Left lung (tissue), 10 donors: ENCODE measurements around the gene ATP13A1. TPM values are rescaled to one million over a fixed set of nuclear protein-coding genes. Genes with fewer than 3 reads are reported as not detected.

Experiments used
- ATAC-seq: fragments of 200-7000 bp; cut with Tn5 transposase; one replicate; pipeline ENCODE4 v1.9.1; 2020; ENCODE audit warnings: moderate library complexity
- DNase-seq, 4 donors: peaks; one replicate each; pipeline ENCODE4 v3.0.0-alpha.2; 2013 to 2020
- H3K27ac ChIP-seq, 2 donors: fragments of 200-600 bp; sonication (generic) in 1 of 2; one replicate each; pipeline versions ENCODE4 v1.5.0 to v1.8.0; 2020 to 2021
- H3K27me3 ChIP-seq, 2 donors: fragments of 200-600 bp; sonication (generic) in 1 of 2; one replicate each; pipeline versions ENCODE4 v1.5.0 to v1.8.0; 2020 to 2021
- H3K36me3 ChIP-seq, 2 donors: fragments of 200-600 bp; sonication (generic) in 1 of 2; one replicate each; pipeline versions ENCODE4 v1.5.0 to v1.8.0; 2020 to 2021
- H3K4me1 ChIP-seq, 2 donors: fragments of 200-600 bp; one replicate each; pipeline ENCODE4 v1.8.0; 2021
- H3K4me3 ChIP-seq, 2 donors: fragments of 200-600 bp; sonication (generic) in 1 of 2; one replicate each; pipeline versions ENCODE4 v1.5.0 to v1.8.0; 2020 to 2021; ENCODE audit warnings: mild to moderate bottlenecking in 1 of 2
- H3K9me3 ChIP-seq, 2 donors: fragments of 200-600 bp; sonication (generic) in 1 of 2; one replicate each; pipeline versions ENCODE4 v1.5.0 to v1.8.0; 2020 to 2021
- CTCF ChIP-seq, 2 donors: fragments of 200-600 bp; sonication (generic) in 1 of 2; IDR thresholded peaks; one replicate each; pipeline versions ENCODE4 v1.5.0 to v1.8.0; 2021; ENCODE audit warnings: antibody characterized with exemption in 2 of 2
- intact Hi-C, 2 donors: fragments of 100-400 bp; cut with DNase I; formaldehyde crosslinking; loops; one replicate each; pipeline versions ENCODE4 v1.11.2 to v1.14.2; 2022
- polyA plus RNA-seq, 6 donors: library from polyadenylated mRNA; unstranded; fragments of 120-200 nt; gene quantifications; one replicate each; pipeline ENCODE4 v1.2.1, GENCODE V29; 2013; ENCODE audit not compliant: insufficient read length in 6 of 6
- total RNA-seq, 2 donors: library from RNA; stranded (reverse); fragmentation: NEBNext Ultra II Directional; extraction: Animal tissue kit (Norgen Biotek cat#: 25700); gene quantifications; one replicate each; pipeline ENCODE4 v1.2.1, GENCODE V29; 2021
- donor health status: DM: no; HTN: yes; CAD: no.
- donor health status: DM: no; HTN: no; CAD: no.

Gene ATP13A1
- total and polyA plus RNA-seq, 8 donors: 39.3 to 74.8 (median 45.5) TPM

- Histone ChIP-seq H3K27ac (no peak overlapping the region), H3K4me1 (peaks cover 0 to 20% of the 10 kb centered on the region in 2 donors), H3K27me3 (no peaks in the 10 kb centered on the region), H3K9me3 (no peaks in the 10 kb centered on the region), H3K4me3 (no peak overlapping the region), H3K36me3 (peaks cover 0 to 99% of the 10 kb centered on the region in 2 donors)
- DNase-seq (no peak), ATAC-seq (no peak)
- TF ChIP-seq CTCF (IDR thresholded peaks at IDR 0.05): no peak
- intact Hi-C loops: no loop called here
These were observed 26.8 kb downstream of the ATP13A1 start for GRCh38 chr19:19636573-19637185.

GRCh38 chr19:19635313-19635702 lies 28.2 kb downstream of the ATP13A1 start:
- intact Hi-C loops: no loop called here
- DNase-seq (peak in 1 of 4 donors; percentile 73), ATAC-seq (no peak)
- peaks cover 0 to 9% of the 10 kb centered on the region in 2 donors for H3K4me1 ChIP-seq
- H3K36me3 ChIP-seq: peaks cover 0 to 100% of the 10 kb centered on the region in 2 donors
- H3K9me3 ChIP-seq: no peaks in the 10 kb centered on the region
- no peak overlapping the region for H3K27ac ChIP-seq
- TF ChIP-seq CTCF (IDR thresholded peaks at IDR 0.05): no peak
- no peaks in the 10 kb centered on the region for H3K27me3 ChIP-seq
- H3K4me3 ChIP-seq: no peak overlapping the region

GRCh38 chr19:19634516-19635312 lies 28.8 kb downstream of the ATP13A1 start:
- Histone ChIP-seq H3K4me3 (no peak overlapping the region), H3K4me1 (peaks cover 0 to 5% of the 10 kb centered on the region in 2 donors), H3K27ac (no peak overlapping the region), H3K27me3 (no peaks in the 10 kb centered on the region), H3K9me3 (no peaks in the 10 kb centered on the region), H3K36me3 (peaks cover 0 to 100% of the 10 kb centered on the region in 2 donors)
- DNase-seq (no peak), ATAC-seq (no peak)
- intact Hi-C loops: no loop called here
- TF ChIP-seq CTCF (IDR thresholded peaks at IDR 0.05): no peak

GRCh38 chr19:19633711-19634515 lies 29.6 kb downstream of the ATP13A1 start:
- ATAC-seq (no peak), DNase-seq (no peak)
- Histone ChIP-seq H3K9me3 (no peaks in the 10 kb centered on the region), H3K27me3 (no peaks in the 10 kb centered on the region), H3K36me3 (peaks cover 0 to 95% of the 10 kb centered on the region in 2 donors), H3K4me3 (no peak overlapping the region), H3K4me1 (peaks cover under 1 to 2% of the 10 kb centered on the region in 2 donors), H3K27ac (no peak overlapping the region)
- no peak for TF ChIP-seq CTCF (IDR thresholded peaks at IDR 0.05)
- intact Hi-C loops: no loop called here

GRCh38 chr19:19632661-19633060 lies 30.8 kb downstream of the ATP13A1 start:
- no peak overlapping the region for H3K27ac ChIP-seq
- TF ChIP-seq CTCF (IDR thresholded peaks at IDR 0.05): no peak
- peaks cover 0 to 9% of the 10 kb centered on the region in 2 donors for H3K27me3 ChIP-seq
- DNase-seq (no peak), ATAC-seq (no peak)
- peaks cover 7 to 14% of the 10 kb centered on the region in 2 donors for H3K4me1 ChIP-seq
- H3K36me3 ChIP-seq: peaks cover 0 to 83% of the 10 kb centered on the region in 2 donors
- H3K9me3 ChIP-seq: no peaks in the 10 kb centered on the region
- no peak overlapping the region for H3K4me3 ChIP-seq
- intact Hi-C loops: no loop called here
